PC-9 (cell line): Measurements from ENCODE around the gene DAB1. TPM values are rescaled to one million over a fixed set of nuclear protein-coding genes. Genes with fewer than 3 reads are reported as not detected.

Source experiments
- BruUV-seq: library from RNA; stranded (reverse); fragments of 400-500 nt; replicated peaks from 2 replicates; lab custom pipeline; 2021; lab: Mats Ljungman, UMichigan
- CTCF ChIA-PET: fragments of 300-600 bp; sonication (Branson Sonifier 250); formaldehyde crosslinking; loops from one replicate; lab custom pipeline; 2022; ENCODE audit warnings: antibody characterized with exemption; lab: Charles Lee
- POLR2A ChIA-PET: fragments of 300-600 bp; sonication (Branson Sonifier 250); formaldehyde crosslinking; loops from one replicate; lab custom pipeline; 2022; ENCODE audit warnings: antibody characterized with exemption; ENCODE audit not compliant: unreplicated experiment; lab: Charles Lee
- DNase-seq, 2 experiments: peaks; one replicate each; pipeline versions ENCODE4 v3.0.0 to v3.0.0-alpha.2; 2015 to 2022; ENCODE audit warnings: mixed read lengths in 1 of 2
- H2AFZ ChIP-seq: fragments of 200-600 bp; sonication (generic); 2 replicates; pipeline ENCODE4 v1.8.1; 2017; ENCODE audit warnings: antibody characterized with exemption
- H3F3A ChIP-seq: fragments of 200-600 bp; sonication (generic); 2 replicates; pipeline ENCODE4 v1.8.1; 2017; ENCODE audit warnings: antibody characterized with exemption, mild to moderate bottlenecking, low read depth; ENCODE audit not compliant: insufficient read depth
- H3K27ac ChIP-seq: fragments of 200-600 bp; sonication (generic); 2 replicates; pipeline ENCODE4 v1.6.1; 2016; ENCODE audit warnings: mixed run types
- H3K27me3 ChIP-seq: fragments of 200-600 bp; sonication (generic); 2 replicates; pipeline ENCODE4 v1.6.1; 2016; ENCODE audit warnings: low read depth, mixed run types; ENCODE audit not compliant: insufficient read depth
- H3K36me3 ChIP-seq: fragments of 200-600 bp; sonication (generic); 2 replicates; pipeline ENCODE4 v1.6.1; 2016; ENCODE audit warnings: low read depth, mixed run types
- H3K4me1 ChIP-seq: fragments of 200-600 bp; sonication (generic); replicated peaks from 2 replicates; pipeline ENCODE4 v1.6.1; 2016; ENCODE audit warnings: mixed run types; ENCODE audit not compliant: insufficient read depth
- H3K4me2 ChIP-seq: fragments of 200-600 bp; sonication (generic); 2 replicates; pipeline ENCODE4 v1.6.1; 2017; ENCODE audit warnings: mixed run types
- H3K4me3 ChIP-seq: fragments of 200-600 bp; sonication (generic); 2 replicates; pipeline ENCODE4 v1.6.1; 2016; ENCODE audit warnings: mixed run types
- H3K79me2 ChIP-seq: fragments of 200-600 bp; sonication (generic); 2 replicates; pipeline ENCODE4 v1.6.1; 2017; ENCODE audit warnings: low read depth, mixed run types
- H3K9me2 ChIP-seq: fragments of 200-600 bp; sonication (generic); 2 replicates; pipeline ENCODE4 v1.8.1; 2017; ENCODE audit warnings: mild to moderate bottlenecking; ENCODE audit not compliant: insufficient read depth
- H3K9me3 ChIP-seq: fragments of 200-600 bp; sonication (generic); 2 replicates; pipeline ENCODE4 v1.8.1; 2016; ENCODE audit warnings: low read depth; ENCODE audit not compliant: insufficient read depth
- H4K20me1 ChIP-seq: fragments of 200-600 bp; sonication (generic); 2 replicates; pipeline ENCODE4 v1.8.1; 2017; ENCODE audit not compliant: insufficient read depth
- EZH2 ChIP-seq: fragments of 200-600 bp; sonication (generic); IDR thresholded peaks from 2 replicates; pipeline ENCODE4 v1.8.0; 2017; ENCODE audit warnings: antibody characterized with exemption, low read depth
- intact Hi-C: fragments of 100-400 bp; cut with micrococcal nuclease; formaldehyde crosslinking; loops from one replicate; pipeline ENCODE4 v1.10.0; 2022; ENCODE audit not compliant: unreplicated experiment
- total RNA-seq: library from RNA; stranded (reverse); gene quantifications from 2 replicates; pipeline ENCODE4 v1.2.3, GENCODE V29; 2021
- TF ChIP-seq, protein P1 (sequence below): fragments of 200-600 bp; sonication (generic); conservative IDR thresholded peaks from 2 replicates; pipeline ENCODE4 v1.6.1; 2017; ENCODE audit warnings: mixed run types, antibody characterized with exemption, mild to moderate bottlenecking, moderate library complexity

The DAB1 gene
- total RNA-seq, 1 experiment from 2014 or later = not detected

DNA sequence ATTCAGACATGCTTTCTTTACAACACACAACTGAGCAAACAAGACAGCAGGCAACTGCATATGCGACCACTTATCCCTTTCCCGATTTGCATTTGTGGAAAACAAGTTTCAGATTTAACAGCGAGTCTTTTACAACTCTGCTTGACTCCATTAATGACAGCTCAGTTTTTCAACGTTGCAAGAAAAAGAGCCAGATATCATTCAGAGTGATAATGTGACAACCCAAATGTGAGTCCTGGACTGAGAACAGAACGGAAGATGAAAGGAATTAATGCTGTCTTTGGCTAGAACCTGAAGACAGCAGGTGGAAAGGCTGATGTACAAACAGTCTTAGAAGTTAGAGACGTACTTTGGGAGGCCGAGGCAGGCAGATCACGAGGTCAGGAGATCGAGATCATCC, 375.0 kb downstream of the DAB1 start:
- TF ChIP-seq, protein P1, sequence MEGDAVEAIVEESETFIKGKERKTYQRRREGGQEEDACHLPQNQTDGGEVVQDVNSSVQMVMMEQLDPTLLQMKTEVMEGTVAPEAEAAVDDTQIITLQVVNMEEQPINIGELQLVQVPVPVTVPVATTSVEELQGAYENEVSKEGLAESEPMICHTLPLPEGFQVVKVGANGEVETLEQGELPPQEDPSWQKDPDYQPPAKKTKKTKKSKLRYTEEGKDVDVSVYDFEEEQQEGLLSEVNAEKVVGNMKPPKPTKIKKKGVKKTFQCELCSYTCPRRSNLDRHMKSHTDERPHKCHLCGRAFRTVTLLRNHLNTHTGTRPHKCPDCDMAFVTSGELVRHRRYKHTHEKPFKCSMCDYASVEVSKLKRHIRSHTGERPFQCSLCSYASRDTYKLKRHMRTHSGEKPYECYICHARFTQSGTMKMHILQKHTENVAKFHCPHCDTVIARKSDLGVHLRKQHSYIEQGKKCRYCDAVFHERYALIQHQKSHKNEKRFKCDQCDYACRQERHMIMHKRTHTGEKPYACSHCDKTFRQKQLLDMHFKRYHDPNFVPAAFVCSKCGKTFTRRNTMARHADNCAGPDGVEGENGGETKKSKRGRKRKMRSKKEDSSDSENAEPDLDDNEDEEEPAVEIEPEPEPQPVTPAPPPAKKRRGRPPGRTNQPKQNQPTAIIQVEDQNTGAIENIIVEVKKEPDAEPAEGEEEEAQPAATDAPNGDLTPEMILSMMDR = no peak
- no peak for TF ChIP-seq EZH2
- Histone ChIP-seq H3K79me2 (no peaks in the 10 kb centered on the region), H3K4me1 (no peaks in the 10 kb centered on the region), H3K27ac (no peak overlapping the region), H3F3A (no peaks in the 10 kb centered on the region), H2AFZ (no peak overlapping the region), H3K9me3 (no peaks in the 10 kb centered on the region), H3K36me3 (no peaks in the 10 kb centered on the region), H4K20me1 (no peaks in the 10 kb centered on the region), H3K4me2 (no peak overlapping the region), H3K27me3 (peaks cover 30% of the 10 kb centered on the region), H3K4me3 (no peak overlapping the region), H3K9me2 (no peaks in the 10 kb centered on the region)
- CTCF ChIA-PET = no interaction called here
- intact Hi-C loops = no loop called here
- no peak for DNase-seq
- BruUV-seq = no TSS peak
- POLR2A ChIA-PET = no interaction called here

DNA sequence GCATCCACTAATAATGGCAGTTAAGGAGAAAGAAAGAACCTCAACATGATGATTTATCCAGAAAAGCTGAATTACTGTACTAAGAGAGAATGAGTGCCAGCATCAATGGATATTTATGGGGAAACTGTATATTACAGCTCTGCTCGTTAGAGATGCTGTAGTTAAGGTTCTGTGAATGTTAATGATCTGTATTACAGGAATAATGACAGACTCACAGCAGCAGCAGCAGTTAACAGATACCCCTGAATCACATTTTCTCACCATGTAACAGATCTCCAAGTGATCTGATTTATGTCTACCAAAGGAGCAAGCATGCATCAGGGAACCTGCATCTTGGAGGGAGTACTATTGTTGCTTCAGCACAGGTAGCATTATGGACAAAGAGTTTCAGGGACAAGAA, 377.4 kb downstream of the DAB1 start:
- Histone ChIP-seq H3K9me3 (no peaks in the 10 kb centered on the region), H3K9me2 (no peaks in the 10 kb centered on the region), H3K4me1 (no peaks in the 10 kb centered on the region), H4K20me1 (no peaks in the 10 kb centered on the region), H3K27me3 (peaks cover 22% of the 10 kb centered on the region), H3K4me3 (no peak overlapping the region), H3F3A (no peaks in the 10 kb centered on the region), H3K27ac (no peak overlapping the region), H2AFZ (no peak overlapping the region), H3K36me3 (no peaks in the 10 kb centered on the region), H3K4me2 (no peak overlapping the region), H3K79me2 (no peaks in the 10 kb centered on the region)
- ChIA-PET POLR2A (no interaction called here), CTCF (no interaction called here)
- TF ChIP-seq EZH2 = no peak
- TF ChIP-seq, protein P1 = no peak
- DNase-seq = no peak
- no TSS peak for BruUV-seq
- intact Hi-C loops = no loop called here

DNA sequence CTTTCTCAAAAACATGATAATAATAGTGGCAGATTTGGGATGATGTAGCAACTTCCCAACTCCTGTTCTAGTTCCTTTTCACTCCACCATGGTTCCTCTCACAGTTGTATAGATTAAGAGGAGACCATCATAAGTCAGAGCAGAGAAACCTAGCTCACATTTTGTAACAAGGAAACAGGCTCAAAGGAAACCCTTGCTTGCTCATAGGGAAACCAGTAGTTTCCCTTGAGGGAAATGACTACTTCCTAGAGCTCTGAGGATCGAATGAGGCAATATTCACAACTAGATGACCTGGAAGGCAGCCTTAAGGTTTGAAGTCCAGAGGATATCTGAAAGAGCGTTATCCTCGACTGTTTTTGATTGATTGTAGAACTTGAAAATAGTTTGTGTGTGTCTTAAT, 382.0 kb downstream of the DAB1 start:
- Histone ChIP-seq H3F3A (no peaks in the 10 kb centered on the region), H3K27ac (no peak overlapping the region), H3K79me2 (no peaks in the 10 kb centered on the region), H3K4me3 (no peak overlapping the region), H3K9me2 (no peaks in the 10 kb centered on the region), H3K9me3 (no peaks in the 10 kb centered on the region), H3K27me3 (peaks cover 24% of the 10 kb centered on the region), H4K20me1 (no peaks in the 10 kb centered on the region), H3K4me1 (no peaks in the 10 kb centered on the region), H3K4me2 (no peak overlapping the region), H2AFZ (no peak overlapping the region), H3K36me3 (no peaks in the 10 kb centered on the region)
- CTCF ChIA-PET = no interaction called here
- TF ChIP-seq, protein P1 = no peak
- no peak for TF ChIP-seq EZH2
- DNase-seq = no peak
- POLR2A ChIA-PET = no interaction called here
- no TSS peak for BruUV-seq
- intact Hi-C loops = no loop called here
